GM06990 (cell line): ENCODE data around the gene PHETA2.

Experiments used
- DNase-seq: peaks from one replicate; pipeline ENCODE4 v3.0.0-alpha.2; 2011; ENCODE audit not compliant: insufficient read length; ENCODE audit errors: extremely low read depth
- H3K27me3 ChIP-seq: replicated peaks from 2 replicates; pipeline ENCODE4 v1.6.0; 2011; ENCODE audit warnings: low read length; ENCODE audit not compliant: control insufficient read depth, insufficient read depth
- H3K36me3 ChIP-seq: 2 replicates; pipeline ENCODE4 v1.5.1; 2011; ENCODE audit warnings: low read length; ENCODE audit not compliant: control insufficient read depth, insufficient read depth
- H3K4me3 ChIP-seq: replicated peaks from 2 replicates; pipeline ENCODE4 v1.5.1; 2011; ENCODE audit warnings: low read depth, mild to moderate bottlenecking, control low read depth, low read length
- TF ChIP-seq, protein P1 (sequence below): IDR thresholded peaks from 2 replicates; pipeline ENCODE4 v1.5.1; 2011; ENCODE audit warnings: low read length, control low read depth, mild to moderate bottlenecking, inconsistent platforms; ENCODE audit not compliant: insufficient read depth, poor library complexity, severe bottlenecking

PHETA2 gene

DNA sequence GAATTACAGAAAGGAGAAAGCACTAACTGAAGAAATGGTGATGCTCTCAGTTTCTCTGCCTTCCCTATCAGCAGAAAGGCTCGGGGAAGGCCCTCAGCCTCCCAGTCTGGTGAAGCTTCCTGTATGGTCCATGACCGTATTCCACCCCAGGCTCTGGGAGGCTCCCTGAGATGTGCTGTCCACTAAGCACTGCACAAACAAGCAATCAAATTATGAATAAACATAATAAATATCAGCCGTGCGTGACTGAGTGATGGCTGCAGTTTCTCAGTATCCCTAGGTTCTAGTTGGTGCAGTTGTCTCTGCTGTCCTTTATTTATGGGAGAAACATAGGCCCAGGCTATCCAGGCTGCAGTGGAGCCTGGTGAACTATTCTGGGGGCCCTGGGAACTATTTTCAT, 9.1 kb downstream of the PHETA2 start:
- no peak for DNase-seq
- Histone ChIP-seq H3K4me3 (no peak overlapping the region), H3K27me3 (no peaks in the 10 kb centered on the region), H3K36me3 (peaks cover 12% of the 10 kb centered on the region)
- TF ChIP-seq, protein P1, sequence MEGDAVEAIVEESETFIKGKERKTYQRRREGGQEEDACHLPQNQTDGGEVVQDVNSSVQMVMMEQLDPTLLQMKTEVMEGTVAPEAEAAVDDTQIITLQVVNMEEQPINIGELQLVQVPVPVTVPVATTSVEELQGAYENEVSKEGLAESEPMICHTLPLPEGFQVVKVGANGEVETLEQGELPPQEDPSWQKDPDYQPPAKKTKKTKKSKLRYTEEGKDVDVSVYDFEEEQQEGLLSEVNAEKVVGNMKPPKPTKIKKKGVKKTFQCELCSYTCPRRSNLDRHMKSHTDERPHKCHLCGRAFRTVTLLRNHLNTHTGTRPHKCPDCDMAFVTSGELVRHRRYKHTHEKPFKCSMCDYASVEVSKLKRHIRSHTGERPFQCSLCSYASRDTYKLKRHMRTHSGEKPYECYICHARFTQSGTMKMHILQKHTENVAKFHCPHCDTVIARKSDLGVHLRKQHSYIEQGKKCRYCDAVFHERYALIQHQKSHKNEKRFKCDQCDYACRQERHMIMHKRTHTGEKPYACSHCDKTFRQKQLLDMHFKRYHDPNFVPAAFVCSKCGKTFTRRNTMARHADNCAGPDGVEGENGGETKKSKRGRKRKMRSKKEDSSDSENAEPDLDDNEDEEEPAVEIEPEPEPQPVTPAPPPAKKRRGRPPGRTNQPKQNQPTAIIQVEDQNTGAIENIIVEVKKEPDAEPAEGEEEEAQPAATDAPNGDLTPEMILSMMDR, result no peak

DNA sequence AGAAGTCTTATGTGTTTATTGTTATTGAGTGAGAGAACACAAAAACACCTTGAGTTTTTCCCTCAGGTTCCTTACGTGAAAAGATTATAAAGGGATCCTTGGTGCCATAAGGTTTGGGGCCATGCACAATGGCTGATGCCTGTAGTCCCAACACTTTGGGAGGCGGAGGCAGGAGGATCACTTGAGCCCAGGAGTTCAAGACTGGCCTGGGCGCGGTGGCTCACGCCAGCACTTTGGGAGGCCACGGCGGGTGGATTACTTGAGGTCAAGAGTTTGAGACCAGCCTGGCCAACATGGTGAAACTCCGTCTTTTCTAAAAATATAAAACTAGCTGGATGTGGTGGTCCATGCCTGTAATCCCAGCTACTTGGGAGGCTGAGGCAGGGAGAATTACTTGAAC, 10.8 kb downstream of the PHETA2 start:
- H3K27me3 ChIP-seq, result no peaks in the 10 kb centered on the region
- TF ChIP-seq, protein P1, result no peak
- no peak overlapping the region for H3K4me3 ChIP-seq
- DNase-seq, result no peak
- peaks cover 13% of the 10 kb centered on the region for H3K36me3 ChIP-seq

DNA sequence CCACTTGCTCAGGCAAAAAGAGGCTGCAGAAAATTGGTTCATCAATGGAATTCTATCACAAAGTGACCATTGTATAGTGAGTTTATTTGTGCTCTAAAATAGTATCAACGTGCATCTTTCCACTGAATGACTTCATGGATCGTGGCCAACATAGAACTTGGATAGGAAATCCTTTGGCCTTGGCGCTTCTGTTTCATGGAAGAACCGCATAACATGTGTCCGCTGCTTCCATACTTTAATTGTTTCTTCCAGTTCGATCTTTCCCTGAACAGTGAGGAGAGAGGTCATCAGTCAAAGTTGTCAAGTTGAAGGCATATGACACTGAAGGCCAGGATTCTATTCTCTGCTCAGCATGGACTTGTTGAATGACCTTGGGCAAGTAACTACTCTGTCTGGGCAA, 12.0 kb downstream of the PHETA2 start:
- Histone ChIP-seq H3K4me3 (no peak overlapping the region), H3K27me3 (no peaks in the 10 kb centered on the region), H3K36me3 (peaks cover 13% of the 10 kb centered on the region)
- TF ChIP-seq, protein P1, result no peak
- no peak for DNase-seq

DNA sequence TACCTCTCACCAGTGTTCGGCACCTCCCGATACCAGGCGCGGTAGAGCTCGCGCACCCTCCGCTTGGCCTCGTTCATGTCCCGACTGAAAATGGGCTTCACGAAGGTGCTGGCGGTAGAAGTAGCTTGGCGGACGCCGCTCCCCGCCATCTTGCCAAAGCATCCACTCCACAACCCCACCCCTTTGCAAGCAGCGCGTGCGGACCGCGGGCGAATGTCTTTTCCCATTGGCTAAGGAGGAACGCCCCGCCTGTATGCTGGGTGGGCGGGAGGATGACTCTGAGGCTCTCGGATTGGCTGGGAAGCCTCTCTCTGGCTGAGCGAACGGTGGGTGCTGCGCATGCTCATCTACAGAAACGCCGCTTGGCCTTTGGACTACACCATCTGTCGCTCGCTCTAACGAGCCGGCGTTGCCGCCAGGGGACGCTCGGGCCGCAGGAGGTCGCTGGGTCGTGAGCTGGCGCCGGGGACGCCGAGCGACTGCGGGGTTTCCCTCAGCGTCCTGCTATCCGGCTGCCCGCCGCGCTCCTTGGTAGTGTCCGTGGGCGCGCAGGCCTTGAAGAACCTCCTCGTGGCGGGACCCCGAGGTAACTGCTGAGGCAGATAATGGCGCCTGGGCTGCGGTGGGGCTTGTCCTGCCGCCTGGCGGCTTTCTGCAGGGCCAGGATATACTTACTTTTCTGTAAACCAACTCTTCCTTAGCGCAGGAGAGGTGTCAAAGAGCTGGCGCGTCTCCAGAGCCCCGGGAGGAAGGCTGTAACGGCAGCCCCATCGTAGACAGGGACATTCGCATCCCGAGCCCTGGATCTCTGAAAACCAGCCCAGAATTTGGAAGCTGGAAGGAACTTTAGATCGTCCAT, 16.8 kb downstream of the PHETA2 start, which contains the start of gene NDUFA6:
NDUFA6 (minus strand) TSS at position 177 of the 859 bp plus-strand sequence; CDS start at position 149, 28 bp downstream.
- Histone ChIP-seq H3K4me3 (peak within 1 kb of the TSS; percentile 99), H3K36me3 (peaks cover 1% of the 10 kb centered on the region), H3K27me3 (no peaks in the 10 kb centered on the region)
- DNase-seq, result peak; percentile 99
- TF ChIP-seq, protein P1, result peak; percentile 99

DNA sequence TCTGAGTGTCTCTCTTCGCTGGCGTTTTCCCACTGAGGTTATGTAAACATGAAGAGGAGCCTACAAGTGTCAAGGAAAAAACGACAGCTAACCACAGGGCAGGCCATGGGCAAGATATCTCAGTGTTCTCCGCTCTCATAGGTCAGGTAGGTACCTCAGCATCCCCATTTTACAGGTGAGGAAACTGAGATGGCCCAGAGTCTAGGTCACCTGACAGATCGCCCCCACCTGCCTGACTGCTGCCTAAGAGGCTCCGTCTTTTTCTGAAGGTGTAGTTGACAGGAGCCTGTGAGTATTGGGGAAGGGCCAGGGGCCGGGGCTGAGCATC, 17.4 kb downstream of the PHETA2 start:
- peaks cover 1% of the 10 kb centered on the region; the same call in 1 of the 2 replicates for H3K36me3 ChIP-seq
- H3K4me3 ChIP-seq, result peak overlapping the region; percentile 66
- no peak for DNase-seq
- no peaks in the 10 kb centered on the region for H3K27me3 ChIP-seq
- TF ChIP-seq, protein P1, result no peak
